CD4-positive, alpha-beta T cell (primary cell): Measurements from ENCODE around the gene NRXN3. TPM values are rescaled to one million over a fixed set of nuclear protein-coding genes. Genes with fewer than 3 reads are reported as not detected.

Experiments
- ATAC-seq: fragments of 200-7000 bp; cut with Tn5 transposase; one replicate; pipeline ENCODE4 v1.10.0; 2022; ENCODE audit warnings: mild to moderate bottlenecking; ENCODE audit not compliant: poor library complexity
- CTCF ChIA-PET: fragments of 350-600 bp; sonication (Branson Sonifier 250); formaldehyde crosslinking; loops from one replicate; lab custom pipeline; 2021; ENCODE audit warnings: antibody characterized with exemption, inconsistent platforms; lab: Charles Lee
- POLR2A ChIA-PET: fragments of 350-600 bp; sonication (Branson Sonifier 250); formaldehyde crosslinking; loops from one replicate; lab custom pipeline; 2021; ENCODE audit warnings: antibody characterized with exemption, inconsistent platforms; lab: Charles Lee
- DNase-seq, 14 experiments: peaks; one replicate each; pipeline ENCODE4 v3.0.0-alpha.2; 2013 to 2020; ENCODE audit warnings: mixed read lengths in 2 of 14
- H3K27ac ChIP-seq, 2 donors: one replicate each; pipeline versions ENCODE4 v1.5.1 to v1.7.0; 2013; ENCODE audit warnings: low read length in 2 of 2, low read depth in 1 of 2, mild to moderate bottlenecking in 1 of 2
- H3K27me3 ChIP-seq, 2 experiments: 1 replicate in 1 of 2; 2 replicates in 1 of 2; pipeline versions ENCODE4 v1.6.1 to v1.7.0; 2013; ENCODE audit warnings: low read length in 2 of 2, control low read depth in 1 of 2, mild to moderate bottlenecking in 1 of 2, moderate library complexity in 1 of 2; ENCODE audit not compliant: insufficient read depth in 2 of 2, control insufficient read depth in 1 of 2
- H3K36me3 ChIP-seq: one replicate; pipeline ENCODE4 v1.6.1; 2013; ENCODE audit warnings: low read length, control low read depth; ENCODE audit not compliant: insufficient read depth
- H3K4me1 ChIP-seq: one replicate; pipeline ENCODE4 v1.6.1; 2013; ENCODE audit warnings: low read length, control low read depth; ENCODE audit not compliant: insufficient read depth
- H3K4me3 ChIP-seq: one replicate; pipeline ENCODE4 v1.5.1; 2013; ENCODE audit warnings: mild to moderate bottlenecking, low read length, moderate library complexity
- H3K9me3 ChIP-seq, 2 experiments: 1 replicate in 1 of 2; 2 replicates in 1 of 2; pipeline versions ENCODE4 v1.6.1 to v1.7.0; 2013; ENCODE audit warnings: low read length in 2 of 2, mild to moderate bottlenecking in 2 of 2, control low read depth in 1 of 2, moderate library complexity in 1 of 2; ENCODE audit not compliant: control insufficient read depth in 1 of 2, insufficient read depth in 1 of 2
- H3K27ac Mint-ChIP-seq: one replicate; pipeline ENCODE4 v1.8.0; 2020; ENCODE audit warnings: mixed read lengths
- H3K27me3 Mint-ChIP-seq: one replicate; pipeline ENCODE4 v1.8.0; 2021; ENCODE audit warnings: mixed read lengths
- H3K36me3 Mint-ChIP-seq: one replicate; pipeline ENCODE4 v1.8.0; 2021; ENCODE audit warnings: low read depth, mixed read lengths
- H3K4me1 Mint-ChIP-seq: one replicate; pipeline ENCODE4 v1.8.0; 2021; ENCODE audit warnings: low read depth, mixed read lengths
- H3K4me3 Mint-ChIP-seq: one replicate; pipeline ENCODE4 v1.8.0; 2020; ENCODE audit warnings: mild to moderate bottlenecking, mixed read lengths
- H3K9me3 Mint-ChIP-seq: one replicate; pipeline ENCODE4 v1.8.0; 2020; ENCODE audit warnings: mixed read lengths
- intact Hi-C, 2 experiments: fragments of 100-400 bp; cut with DNase I in 1 of 2; cut with micrococcal nuclease in 1 of 2; formaldehyde crosslinking; loops; one replicate each; pipeline versions ENCODE4 v1.15.1 to v1.9.0; 2023 to 2025; cut with DNase I, micrococcal nuclease
- total RNA-seq, 174 experiments: library from RNA in 2 of 174; stranded (reverse) in 2 of 174; gene quantifications; one replicate each; pipeline ENCODE4 v1.2.3 and lab custom pipeline; 2021 to 2026
- TF ChIP-seq, protein P1 (sequence below): fragments of 200-600 bp; IDR thresholded peaks from one replicate; pipeline ENCODE4 v1.8.0; 2022; ENCODE audit warnings: antibody characterized with exemption, mild to moderate bottlenecking

Gene NRXN3
- total RNA-seq, 2 experiments from 2014 or later = not detected

DNA sequence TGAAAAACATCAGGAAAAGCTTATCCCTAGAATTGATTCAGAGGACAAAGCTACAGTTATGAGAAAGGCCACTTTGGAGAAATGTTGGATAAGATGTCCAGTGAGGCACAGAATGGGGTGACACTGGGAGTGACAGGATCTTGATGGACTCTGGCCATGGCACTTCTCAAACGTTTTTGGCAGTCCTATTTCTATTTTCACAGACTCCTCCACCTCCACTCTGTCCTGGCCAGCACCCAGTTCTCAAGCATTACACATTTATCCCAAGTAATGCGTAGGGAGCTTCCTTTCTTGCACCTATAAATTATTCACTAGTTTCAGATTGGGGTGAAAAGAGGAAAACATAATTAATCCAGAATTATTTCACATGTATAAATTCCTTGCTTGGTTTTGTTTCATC, 727.3 kb downstream of the NRXN3 start:
- no peak overlapping the region for H3K27ac Mint-ChIP-seq
- H3K27me3 Mint-ChIP-seq = no peaks in the 10 kb centered on the region
- Histone ChIP-seq H3K27ac (no peak overlapping the region), H3K4me3 (no peak overlapping the region), H3K27me3 (no peaks in the 10 kb centered on the region), H3K36me3 (no peaks in the 10 kb centered on the region), H3K9me3 (no peaks in the 10 kb centered on the region), H3K4me1 (no peaks in the 10 kb centered on the region)
- intact Hi-C loops = no loop called here
- no peak for ATAC-seq
- no peak for DNase-seq
- TF ChIP-seq, protein P1, sequence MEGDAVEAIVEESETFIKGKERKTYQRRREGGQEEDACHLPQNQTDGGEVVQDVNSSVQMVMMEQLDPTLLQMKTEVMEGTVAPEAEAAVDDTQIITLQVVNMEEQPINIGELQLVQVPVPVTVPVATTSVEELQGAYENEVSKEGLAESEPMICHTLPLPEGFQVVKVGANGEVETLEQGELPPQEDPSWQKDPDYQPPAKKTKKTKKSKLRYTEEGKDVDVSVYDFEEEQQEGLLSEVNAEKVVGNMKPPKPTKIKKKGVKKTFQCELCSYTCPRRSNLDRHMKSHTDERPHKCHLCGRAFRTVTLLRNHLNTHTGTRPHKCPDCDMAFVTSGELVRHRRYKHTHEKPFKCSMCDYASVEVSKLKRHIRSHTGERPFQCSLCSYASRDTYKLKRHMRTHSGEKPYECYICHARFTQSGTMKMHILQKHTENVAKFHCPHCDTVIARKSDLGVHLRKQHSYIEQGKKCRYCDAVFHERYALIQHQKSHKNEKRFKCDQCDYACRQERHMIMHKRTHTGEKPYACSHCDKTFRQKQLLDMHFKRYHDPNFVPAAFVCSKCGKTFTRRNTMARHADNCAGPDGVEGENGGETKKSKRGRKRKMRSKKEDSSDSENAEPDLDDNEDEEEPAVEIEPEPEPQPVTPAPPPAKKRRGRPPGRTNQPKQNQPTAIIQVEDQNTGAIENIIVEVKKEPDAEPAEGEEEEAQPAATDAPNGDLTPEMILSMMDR = no peak
- CTCF ChIA-PET = no interaction called here
- no peak overlapping the region for H3K4me3 Mint-ChIP-seq
- POLR2A ChIA-PET = no interaction called here
- no peaks in the 10 kb centered on the region for H3K9me3 Mint-ChIP-seq
- H3K36me3 Mint-ChIP-seq = no peaks in the 10 kb centered on the region
- no peaks in the 10 kb centered on the region for H3K4me1 Mint-ChIP-seq

DNA sequence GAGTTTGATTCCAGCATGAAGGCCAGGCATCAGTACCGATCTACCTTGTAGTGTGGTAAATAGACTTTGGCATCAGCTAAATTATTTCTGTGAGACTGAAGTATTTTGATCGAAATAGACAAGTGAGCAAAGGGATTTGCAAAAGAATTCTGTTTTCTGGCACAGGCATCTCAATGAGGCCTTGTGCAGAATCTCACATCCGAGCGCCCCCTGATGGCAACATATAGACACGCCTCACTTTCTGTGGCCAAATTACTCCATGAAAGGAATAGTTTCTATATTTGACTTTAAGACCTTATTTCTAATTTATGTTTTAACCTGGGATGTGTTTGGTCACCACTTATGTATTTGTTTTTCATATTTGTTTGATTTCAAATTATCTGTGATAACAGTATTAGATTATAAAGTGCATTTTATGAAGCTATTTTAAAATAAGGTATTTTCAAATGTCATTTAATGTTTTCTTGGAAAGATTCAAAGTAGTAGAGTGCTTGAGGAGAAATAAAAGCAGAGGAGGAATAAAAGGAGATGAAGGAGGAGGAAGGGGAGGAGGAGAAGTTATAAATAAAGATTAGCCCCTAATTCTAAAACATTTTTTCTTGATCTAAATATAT, 731.9 kb downstream of the NRXN3 start:
- Histone ChIP-seq H3K27ac (no peak overlapping the region), H3K4me3 (no peak overlapping the region), H3K27me3 (no peaks in the 10 kb centered on the region), H3K4me1 (no peaks in the 10 kb centered on the region), H3K9me3 (no peaks in the 10 kb centered on the region), H3K36me3 (no peaks in the 10 kb centered on the region)
- ChIA-PET CTCF (no interaction called here), POLR2A (no interaction called here)
- intact Hi-C loops = no loop called here
- Mint-ChIP-seq H3K36me3 (no peaks in the 10 kb centered on the region), H3K9me3 (no peaks in the 10 kb centered on the region), H3K4me3 (no peak overlapping the region), H3K27me3 (peaks cover 5% of the 10 kb centered on the region), H3K4me1 (no peaks in the 10 kb centered on the region), H3K27ac (no peak overlapping the region)
- no peak for ATAC-seq
- TF ChIP-seq, protein P1 = no peak
- DNase-seq = no peak

DNA sequence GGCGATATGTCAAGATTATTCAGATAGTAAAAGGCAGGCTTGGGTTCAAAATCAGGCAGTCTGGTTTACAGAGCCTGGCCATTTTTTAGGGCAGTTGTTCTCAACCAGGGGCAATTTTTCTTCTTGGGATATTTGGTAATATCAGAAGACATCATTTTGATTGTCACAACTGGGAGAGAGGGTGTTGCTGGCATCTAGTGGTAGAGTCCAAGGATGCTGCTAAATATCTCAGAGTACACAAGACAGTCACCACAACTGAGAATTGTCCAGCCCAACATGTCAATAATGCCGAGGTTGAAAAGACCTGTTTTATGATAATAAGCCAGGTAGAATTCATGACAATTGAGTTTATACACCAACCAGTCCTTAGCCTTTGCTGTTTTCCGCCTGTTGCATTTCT, 733.9 kb downstream of the NRXN3 start:
- peaks cover 5% of the 10 kb centered on the region for H3K27me3 Mint-ChIP-seq
- H3K9me3 Mint-ChIP-seq = peaks cover 2% of the 10 kb centered on the region
- H3K4me1 Mint-ChIP-seq = no peaks in the 10 kb centered on the region
- Histone ChIP-seq H3K4me3 (no peak overlapping the region), H3K9me3 (no peaks in the 10 kb centered on the region), H3K27me3 (no peaks in the 10 kb centered on the region), H3K27ac (no peak overlapping the region), H3K36me3 (no peaks in the 10 kb centered on the region), H3K4me1 (no peaks in the 10 kb centered on the region)
- intact Hi-C loops = no loop called here
- ChIA-PET CTCF (no interaction called here), POLR2A (no interaction called here)
- ATAC-seq = no peak
- H3K36me3 Mint-ChIP-seq = no peaks in the 10 kb centered on the region
- no peak overlapping the region for H3K4me3 Mint-ChIP-seq
- TF ChIP-seq, protein P1 = no peak
- no peak for DNase-seq
- no peak overlapping the region for H3K27ac Mint-ChIP-seq
